ENCODE measurements around the gene NPRL2. TPM values are rescaled to one million over a fixed set of nuclear protein-coding genes. Genes with fewer than 3 reads are reported as not detected.

NPRL2 gene
- total and polyA plus RNA-seq, 9 of the 15 experiments (the other 6 are each of a cell fraction or from before 2014, with no cell fraction given) = 17.4 to 40.4 (median 24.4) TPM

GRCh38 chr3:50378024-50378423 is 27.4 kb upstream of the NPRL2 start:
- Histone ChIP-seq H3K4me3 (no peak overlapping the region), H4K20me1 (replicated peaks; ENCODE audit: control insufficient read depth, insufficient read depth, low read length) (no peaks in the 10 kb centered on the region), H3K4me2 (ENCODE audit: insufficient read depth, low read length) (no peak overlapping the region), H3K27me3 (ENCODE audit: control insufficient read depth in 2 of 2, insufficient read depth in 2 of 2, low read length in 2 of 2) (peaks cover 0 to 13% of the 10 kb centered on the region in 2 experiments; a peak in 1 of 5 replicates), H3K79me2 (ENCODE audit: control insufficient read depth, insufficient read depth, low read length) (no peaks in the 10 kb centered on the region), H3K9me1 (ENCODE audit: control insufficient read depth, insufficient read depth, low read length) (no peaks in the 10 kb centered on the region), H3K9ac (ENCODE audit: insufficient read depth in 1 of 2, low read depth in 2 of 2, low read length in 2 of 2) (no peak overlapping the region), H3K4me1 (replicated peaks in 1 of 2; ENCODE audit: control insufficient read depth in 2 of 2, insufficient read depth in 2 of 2, low read length in 2 of 2) (peaks cover 0 to 25% of the 10 kb centered on the region in 2 experiments; a peak in 3 of 5 replicates), H3K36me3 (ENCODE audit: control insufficient read depth, insufficient read depth, low read length) (no peaks in the 10 kb centered on the region), H3K27ac (ENCODE audit: extremely low read depth, low read depth, low read length) (no peak overlapping the region), H2AFZ (ENCODE audit: low read depth, low read length) (no peak overlapping the region), H3K9me3 (replicated peaks; ENCODE audit: control insufficient read depth, insufficient read depth, low read depth, low read length) (no peaks in the 10 kb centered on the region)
- no peak for TF ChIP-seq ZNF644 (tag; IDR thresholded peaks at IDR 0.05; ENCODE audit: low read depth)
- no peak for TF ChIP-seq ZFP36 (IDR thresholded peaks at IDR 0.05; ENCODE audit: low read depth, low read length, partially characterized antibody)
- TF ChIP-seq KDM4B (IDR thresholded peaks at IDR 0.05; ENCODE audit: borderline replicate concordance in 2 of 2, low read depth in 1 of 2) = no peak
- TF ChIP-seq STAG1 (CRISPR knock-in tag; IDR thresholded peaks at IDR 0.05; ENCODE audit: borderline replicate concordance) = no peak
- no peak for TF ChIP-seq ATF1 (CRISPR knock-in tag; IDR thresholded peaks at IDR 0.05)
- TF ChIP-seq ATF1 (tag; IDR thresholded peaks at IDR 0.05) = no peak
- TF ChIP-seq, protein P1, sequence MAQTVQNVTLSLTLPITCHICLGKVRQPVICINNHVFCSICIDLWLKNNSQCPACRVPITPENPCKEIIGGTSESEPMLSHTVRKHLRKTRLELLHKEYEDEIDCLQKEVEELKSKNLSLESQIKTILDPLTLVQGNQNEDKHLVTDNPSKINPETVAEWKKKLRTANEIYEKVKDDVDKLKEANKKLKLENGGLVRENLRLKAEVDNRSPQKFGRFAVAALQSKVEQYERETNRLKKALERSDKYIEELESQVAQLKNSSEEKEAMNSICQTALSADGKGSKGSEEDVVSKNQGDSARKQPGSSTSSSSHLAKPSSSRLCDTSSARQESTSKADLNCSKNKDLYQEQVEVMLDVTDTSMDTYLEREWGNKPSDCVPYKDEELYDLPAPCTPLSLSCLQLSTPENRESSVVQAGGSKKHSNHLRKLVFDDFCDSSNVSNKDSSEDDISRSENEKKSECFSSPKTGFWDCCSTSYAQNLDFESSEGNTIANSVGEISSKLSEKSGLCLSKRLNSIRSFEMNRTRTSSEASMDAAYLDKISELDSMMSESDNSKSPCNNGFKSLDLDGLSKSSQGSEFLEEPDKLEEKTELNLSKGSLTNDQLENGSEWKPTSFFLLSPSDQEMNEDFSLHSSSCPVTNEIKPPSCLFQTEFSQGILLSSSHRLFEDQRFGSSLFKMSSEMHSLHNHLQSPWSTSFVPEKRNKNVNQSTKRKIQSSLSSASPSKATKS (CRISPR knock-in tag; IDR thresholded peaks at IDR 0.05) = no peak
- TF ChIP-seq SNRNP70 (optimal IDR thresholded peaks at IDR 0.05; ENCODE audit: low read depth, low read length) = no peak
- TF ChIP-seq CREB5 (CRISPR knock-in tag; IDR thresholded peaks at IDR 0.05) = no peak
- TF ChIP-seq IRF1 (CRISPR knock-in tag; IDR thresholded peaks at IDR 0.05; ENCODE audit: borderline replicate concordance) = no peak
- no peak for TF ChIP-seq RBM34 (IDR thresholded peaks at IDR 0.05; ENCODE audit: borderline replicate concordance, insufficient read depth, low read length)
- TF ChIP-seq SIX5 (IDR thresholded peaks at IDR 0.05; ENCODE audit: borderline replicate concordance in 1 of 2, insufficient read depth in 1 of 2, low read depth in 1 of 2, low read length in 2 of 2) = no peak
- intact Hi-C loops (cut with micrococcal nuclease) = no loop called here
- in situ Hi-C loops (cut with MboI) = no loop called here
- ChIA-PET POLR2A (no interaction called here), CTCF (ENCODE audit: low intra/inter-chr PET ratio) (no interaction called here)
- FAIRE-seq (no peak), DNase-seq (ENCODE audit: extremely low read depth in 1 of 4, low spot score in 3 of 4) (no peak), ATAC-seq (no peak)
- no TSS peak for BruUV-seq (replicated peaks)
- 8% methylated on average over 6 of the region's 6 CpGs for WGBS (ENCODE audit: insufficient coverage, low coverage, missing lambda C conversion rate)

Measured in K562 (cell line).